H1 (cell line): ENCODE data around the gene CFDP1. TPM values are rescaled to one million over a fixed set of nuclear protein-coding genes. Genes with fewer than 3 reads are reported as not detected.

ENCODE experiments used
- CTCF ChIA-PET: fragments of 300-600 bp; sonication (Branson Sonifier 250); formaldehyde crosslinking; loops from one replicate; lab custom pipeline; 2021; ENCODE audit not compliant: partially characterized antibody; lab: Charles Lee
- POLR2A ChIA-PET: fragments of 300-600 bp; sonication (Branson Sonifier 250); formaldehyde crosslinking; loops from one replicate; lab custom pipeline; 2021; ENCODE audit warnings: inconsistent platforms; ENCODE audit not compliant: partially characterized antibody; lab: Charles Lee
- DNase-seq, 2 experiments: peaks; one replicate each; pipeline versions ENCODE4 v3.0.0 to v3.0.0-alpha.2; 2010 to 2022; ENCODE audit warnings: low spot score in 2 of 2, low read depth in 1 of 2, mixed read lengths in 1 of 2
- FAIRE-seq: peaks from 2 replicates; lab custom pipeline; 2011; peaks lifted over from hg19 to GRCh38; lab: Jason Lieb, UNC
- H2AFZ ChIP-seq: 2 replicates; pipeline ENCODE4 v1.8.1; 2012; ENCODE audit warnings: low read length, inconsistent platforms
- H2AK5ac ChIP-seq: 2 replicates; pipeline ENCODE4 v1.6.1; 2013; ENCODE audit warnings: low read depth, low read length
- H2BK120ac ChIP-seq: replicated peaks from 2 replicates; pipeline ENCODE3; 2013; ENCODE audit warnings: low read depth, low read length, inconsistent platforms
- H2BK12ac ChIP-seq: 2 replicates; pipeline ENCODE4 v1.6.1; 2013; ENCODE audit warnings: low read depth, low read length
- H2BK15ac ChIP-seq: 2 replicates; pipeline ENCODE4 v1.6.1; 2013; ENCODE audit warnings: low read length
- H2BK20ac ChIP-seq: 2 replicates; pipeline ENCODE4 v1.6.1; 2013; ENCODE audit warnings: low read length
- H2BK5ac ChIP-seq: 2 replicates; pipeline ENCODE4 v1.6.1; 2013; ENCODE audit warnings: low read depth, low read length
- H3K14ac ChIP-seq: 2 replicates; pipeline ENCODE4 v1.6.1; 2013; ENCODE audit warnings: inconsistent platforms; ENCODE audit not compliant: insufficient read length
- H3K18ac ChIP-seq: 2 replicates; pipeline ENCODE4 v1.6.1; 2013; ENCODE audit warnings: low read length; ENCODE audit errors: extremely low read depth
- H3K23ac ChIP-seq: 2 replicates; pipeline ENCODE4 v1.6.1; 2013; ENCODE audit warnings: inconsistent platforms; ENCODE audit not compliant: insufficient read length
- H3K23me2 ChIP-seq: 2 replicates; pipeline ENCODE4 v1.6.1; 2013; ENCODE audit warnings: low read depth, low read length
- H3K27ac ChIP-seq: 2 replicates; pipeline ENCODE4 v1.6.1; 2011; ENCODE audit warnings: low read depth, low read length, inconsistent platforms
- H3K27me3 ChIP-seq, 4 experiments: replicated peaks in 1 of 4; 1 replicate in 1 of 4; 2 replicates in 3 of 4; pipeline versions ENCODE4 v1.6.1 to v1.8.1; 2011 to 2013; ENCODE audit warnings: low read length in 3 of 4, mild to moderate bottlenecking in 3 of 4, inconsistent platforms in 2 of 4, mixed read lengths in 2 of 4, moderate library complexity in 1 of 4; ENCODE audit not compliant: control insufficient read depth in 3 of 4, insufficient read depth in 3 of 4; ENCODE audit errors: extremely low read depth in 1 of 4
- H3K36me3 ChIP-seq, 4 experiments: 2 replicates each; pipeline versions ENCODE4 v1.6.1 to v1.8.1; 2011 to 2013; ENCODE audit warnings: mild to moderate bottlenecking in 4 of 4, low read length in 3 of 4, moderate library complexity in 2 of 4, control low read depth in 1 of 4, inconsistent platforms in 1 of 4; ENCODE audit not compliant: insufficient read depth in 4 of 4, control insufficient read depth in 2 of 4
- H3K4ac ChIP-seq: replicated peaks from 2 replicates; pipeline ENCODE3; 2013; ENCODE audit warnings: low read length, low read depth, mixed read lengths, inconsistent platforms; ENCODE audit not compliant: insufficient read length
- H3K4me1 ChIP-seq, 4 experiments: replicated peaks in 1 of 4; 1 replicate in 1 of 4; 2 replicates in 3 of 4; pipeline versions ENCODE4 v1.6.1 to v1.8.1; 2011 to 2013; ENCODE audit warnings: low read length in 3 of 4, inconsistent platforms in 2 of 4, mixed read lengths in 1 of 4; ENCODE audit not compliant: insufficient read depth in 4 of 4, control insufficient read depth in 3 of 4
- H3K4me2 ChIP-seq, 2 experiments: 2 replicates each; pipeline versions ENCODE4 v1.6.1 to v1.8.1; 2011 to 2013; ENCODE audit warnings: low read depth in 2 of 2, low read length in 2 of 2, control low read depth in 1 of 2, inconsistent platforms in 1 of 2, mild to moderate bottlenecking in 1 of 2; ENCODE audit not compliant: insufficient read depth in 1 of 2
- H3K4me3 ChIP-seq, 4 experiments: fragments of 200-600, 300-600 bp in 1 of 4; sonication (generic), shearing (Covaris generic), sonication (Bioruptor Twin) in 1 of 4; 2 replicates each; pipeline versions ENCODE4 v1.5.1 to v1.8.1; 2011 to 2016; ENCODE audit warnings: low read length in 4 of 4, low read depth in 3 of 4, control low read depth in 2 of 4, inconsistent platforms in 2 of 4, mild to moderate bottlenecking in 2 of 4, mixed read lengths in 1 of 4, moderate library complexity in 1 of 4; ENCODE audit not compliant: insufficient read depth in 2 of 4; ENCODE audit errors: extremely low read depth in 1 of 4
- H3K56ac ChIP-seq: replicated peaks from 2 replicates; pipeline ENCODE3; 2013; ENCODE audit warnings: low read depth, mild to moderate bottlenecking, mixed read lengths, low read length, inconsistent platforms; ENCODE audit not compliant: insufficient read length
- H3K79me1 ChIP-seq: 2 replicates; pipeline ENCODE4 v1.6.1; 2013; ENCODE audit warnings: low read depth, low read length, control low read depth
- H3K79me2 ChIP-seq, 2 experiments: 2 replicates each; pipeline versions ENCODE4 v1.6.1 to v1.8.1; 2012 to 2013; ENCODE audit warnings: low read length in 2 of 2, mild to moderate bottlenecking in 2 of 2, inconsistent platforms in 1 of 2; ENCODE audit not compliant: insufficient read depth in 2 of 2, control insufficient read depth in 1 of 2
- H3K9ac ChIP-seq, 4 experiments: replicated peaks in 1 of 4; 1 replicate in 1 of 4; 2 replicates in 3 of 4; pipeline versions ENCODE4 v1.6.1 to v1.8.1; 2011 to 2013; ENCODE audit warnings: low read depth in 3 of 4, low read length in 3 of 4, control low read depth in 2 of 4, mild to moderate bottlenecking in 2 of 4, moderate library complexity in 2 of 4, inconsistent platforms in 1 of 4; ENCODE audit errors: extremely low read depth in 1 of 4
- H3K9me3 ChIP-seq, 2 experiments: 2 replicates each; pipeline versions ENCODE4 v1.6.1 to v1.8.1; 2012 to 2013; ENCODE audit warnings: mild to moderate bottlenecking in 2 of 2, moderate library complexity in 2 of 2, control low read depth in 1 of 2, inconsistent platforms in 1 of 2, low read depth in 1 of 2, low read length in 1 of 2, mixed read lengths in 1 of 2; ENCODE audit not compliant: insufficient read depth in 2 of 2
- H4K20me1 ChIP-seq, 2 experiments: replicated peaks in 1 of 2; 2 replicates each; pipeline versions ENCODE3 to v1.8.1; 2011 to 2013; ENCODE audit warnings: inconsistent platforms in 2 of 2, low read length in 2 of 2, mild to moderate bottlenecking in 1 of 2; ENCODE audit not compliant: insufficient read depth in 2 of 2, control insufficient read depth in 1 of 2
- H4K5ac ChIP-seq: 2 replicates; pipeline ENCODE4 v1.6.1; 2013; ENCODE audit warnings: low read length, low read depth, mixed read lengths, inconsistent platforms; ENCODE audit not compliant: insufficient read length
- H4K8ac ChIP-seq: 2 replicates; pipeline ENCODE4 v1.8.0; 2013; ENCODE audit warnings: mild to moderate bottlenecking, moderate library complexity, low read length, inconsistent platforms; ENCODE audit not compliant: insufficient read depth; ENCODE audit errors: extremely low read depth
- H4K91ac ChIP-seq: replicated peaks from 2 replicates; pipeline ENCODE3; 2013; ENCODE audit warnings: low read length, mixed read lengths, inconsistent platforms; ENCODE audit not compliant: insufficient read length
- ATF2 ChIP-seq: IDR thresholded peaks from 2 replicates; pipeline ENCODE4 v1.6.1; 2012; ENCODE audit warnings: low read length, inconsistent platforms
- BCL11A ChIP-seq, 2 experiments: IDR thresholded peaks; one replicate each; pipeline ENCODE4 v1.6.1; 2011; ENCODE audit warnings: low read depth in 2 of 2, low read length in 2 of 2, mild to moderate bottlenecking in 2 of 2
- CEBPB ChIP-seq: IDR thresholded peaks from 2 replicates; pipeline ENCODE4 v1.6.1; 2012; ENCODE audit warnings: low read depth, low read length
- GABPA ChIP-seq: IDR thresholded peaks from 2 replicates; pipeline ENCODE4 v1.6.1; 2011; ENCODE audit warnings: mild to moderate bottlenecking, low read length, moderate library complexity, borderline replicate concordance; ENCODE audit not compliant: insufficient read depth
- KDM4A ChIP-seq: IDR thresholded peaks from one replicate; pipeline ENCODE4 v1.7.1; 2012; ENCODE audit warnings: low read depth, mild to moderate bottlenecking, moderate library complexity, low read length, inconsistent platforms; ENCODE audit not compliant: severe bottlenecking
- PHF8 ChIP-seq: fragments of 200-600 bp; sonication (generic); conservative IDR thresholded peaks from 2 replicates; pipeline ENCODE4 v1.7.1; 2012; ENCODE audit warnings: low read depth, mild to moderate bottlenecking, inconsistent platforms, low read length, moderate library complexity
- SAP30 ChIP-seq: fragments of 300-600 bp; sonication (generic); IDR thresholded peaks from 2 replicates; pipeline ENCODE4 v1.7.1; 2012; ENCODE audit warnings: low read length, moderate library complexity, mild to moderate bottlenecking, inconsistent platforms; ENCODE audit not compliant: insufficient read depth, insufficient replicate concordance
- TAF7 ChIP-seq: optimal IDR thresholded peaks from 2 replicates; pipeline ENCODE3; 2011; ENCODE audit warnings: low read depth, mild to moderate bottlenecking, inconsistent platforms, low read length, moderate library complexity, borderline replicate concordance
- TEAD4 ChIP-seq: IDR thresholded peaks from 2 replicates; pipeline ENCODE4 v1.6.1; 2012; ENCODE audit warnings: low read depth, low read length, inconsistent platforms, mixed read lengths
- WGBS, 2 experiments: shearing (Covaris generic) in 1 of 2; methylation state at CpG; one replicate each; pipeline versions ENCODE4 v1.1.6 to v1.1.7; 2013 to 2015; ENCODE audit warnings: low lambda C conversion rate in 2 of 2, mixed read lengths in 2 of 2, inconsistent platforms in 1 of 2, low coverage in 1 of 2, missing lambda C conversion rate in 1 of 2; ENCODE audit not compliant: insufficient replicate concordance in 2 of 2, insufficient coverage in 1 of 2, insufficient read length in 1 of 2; ENCODE audit errors: extremely low coverage in 1 of 2, missing lambda C conversion rate in 1 of 2; 5-methylcytosine and 5-hydroxymethylcytosine counted together
- polyA plus RNA-seq, 7 experiments: library from polyadenylated mRNA; depleted of rRNA in 3 of 7; stranded (reverse) in 5 of 7; unstranded in 2 of 7; fragments of >200 nt in 5 of 7; fragments of 200-250 nt in 2 of 7; gene quantifications; 1 replicate in 5 of 7; 2 replicates in 1 of 7; 4 replicates in 1 of 7; pipeline versions ENCODE4 v1.2.1 to v1.2.3, GENCODE V29; 2011 to 2013; ENCODE audit warnings: missing spikeins in 2 of 7, mixed read lengths in 2 of 7
- total RNA-seq: library from RNA; stranded (reverse); fragmentation: NEBNext Ultra II Directional; extraction: Animal tissue kit (Norgen Biotek cat#: 25700); gene quantifications from 2 replicates; pipeline ENCODE4 v1.2.1, GENCODE V29; 2021

Gene CFDP1
- total and polyA plus RNA-seq, 2 of the 8 experiments (the other 6 are each of a cell fraction or from before 2014, with no cell fraction given): 25.5 to 77.3 TPM

- Histone ChIP-seq H4K20me1 (peaks cover 0 to 3% of the 10 kb centered on the region in 2 experiments), H2BK20ac (no peak overlapping the region), H3K23me2 (no peaks in the 10 kb centered on the region), H2BK120ac (no peak overlapping the region), H2BK15ac (no peak overlapping the region), H2BK5ac (no peak overlapping the region), H4K91ac (no peak overlapping the region), H4K5ac (no peak overlapping the region), H3K79me2 (peaks cover 0 to 4% of the 10 kb centered on the region in 2 experiments; a peak in 1 of 4 replicates), H3K23ac (no peak overlapping the region), H2BK12ac (no peak overlapping the region), H3K56ac (no peak overlapping the region), H3K79me1 (no peaks in the 10 kb centered on the region; the same call in none of the 2 replicates), H3K4me3 (no peak overlapping the region), H3K14ac (no peak overlapping the region), H3K27me3 (no peaks in the 10 kb centered on the region), H3K27ac (no peak overlapping the region), H3K9ac (no peak overlapping the region), H3K4me1 (no peaks in the 10 kb centered on the region), H3K4ac (no peak overlapping the region), H3K18ac (no peak overlapping the region), H4K8ac (no peak overlapping the region), H2AK5ac (no peak overlapping the region), H3K9me3 (no peaks in the 10 kb centered on the region), H2AFZ (no peak overlapping the region), H3K36me3 (peaks cover 11 to 37% (median 22%) of the 10 kb centered on the region in 4 experiments), H3K4me2 (no peak overlapping the region)
- DNase-seq (no peak), FAIRE-seq (no peak)
- WGBS, 2 experiments: 97% methylated on average over 5 of the region's 5 CpGs; no CpG with 5 or more reads in 1 of the 2 experiments
- ChIA-PET CTCF (interaction anchor here (0.5 to 1.6 kb wide), 6 partner anchors 10 to 195 kb away, joined by 3 to 7 read pairs (median 4); no protein-coding TSS in a partner anchor), POLR2A (no interaction called here)
- TF ChIP-seq CEBPB (no peak), TEAD4 (no peak), KDM4A (no peak), SAP30 (no peak), TAF7 (no peak), PHF8 (no peak), GABPA (no peak), ATF2 (no peak), BCL11A (IDR thresholded peaks at IDR 0.05; ENCODE audit: low read depth in 2 of 2, low read length in 2 of 2) (no peak)
Observed at GRCh38 chr16:75394941-75395340, 38.4 kb downstream of the CFDP1 start.
